Measurements from ENCODE around the gene SWAP70.

GRCh38 chr11:9700105-9700801, 36.4 kb downstream of the SWAP70 start:
- TF ChIP-seq CTCF (conservative IDR thresholded peaks at IDR 0.05; ENCODE audit: low read depth, low read length) (no peak), EZH2phosphoT487 (IDR thresholded peaks at IDR 0.05; ENCODE audit: borderline replicate concordance, low read length) (no peak)

Measured in PC-3 (cell line).